Stimulated activated CD4-positive, alpha-beta T cell treated with anti-CD3 and anti-CD28 coated beads, TNF-alpha, amount 100 ng/mL, for 4 hours (primary cell): ENCODE results near the gene DCX.

Source experiments
- DNase-seq, 3 experiments: peaks; one replicate each; pipeline ENCODE4 v3.0.0-alpha.2; 2020; ENCODE audit warnings: low read depth in 3 of 3

Gene DCX

GRCh38 chrX:111309083-111309482, 102.9 kb downstream of the DCX start:
- no peak for DNase-seq

- no peak for DNase-seq
Observed at GRCh38 chrX:111308039-111308438, 104.0 kb downstream of the DCX start.

GRCh38 chrX:111302284-111302683, 109.7 kb downstream of the DCX start:
- DNase-seq: no peak

GRCh38 chrX:111288841-111289240, 123.2 kb downstream of the DCX start:
- no peak for DNase-seq

GRCh38 chrX:111284631-111285293, 127.2 kb downstream of the DCX start:
- DNase-seq: no peak

GRCh38 chrX:111283446-111283845, 128.5 kb downstream of the DCX start:
- DNase-seq: no peak

- DNase-seq: no peak
Observed at GRCh38 chrX:111282991-111283390, 129.0 kb downstream of the DCX start.

GRCh38 chrX:111282139-111282538, 129.9 kb downstream of the DCX start:
- DNase-seq: no peak

GRCh38 chrX:111270339-111270738, 141.7 kb downstream of the DCX start, which contains the start of gene CAPN6:
TSS of gene CAPN6 (minus strand) at chrX:111270483. CDS start at chrX:111263936, 6,547 bp downstream.
- DNase-seq: no peak

- DNase-seq: no peak
Observed at GRCh38 chrX:111268506-111268905, 143.5 kb downstream of the DCX start.

GRCh38 chrX:111265486-111265885, 146.5 kb downstream of the DCX start:
- no peak for DNase-seq

GRCh38 chrX:111264385-111264784, 147.6 kb downstream of the DCX start:
- no peak for DNase-seq

- no peak for DNase-seq
Observed at GRCh38 chrX:111262086-111262485, 149.9 kb downstream of the DCX start.

GRCh38 chrX:111260451-111260850, 151.5 kb downstream of the DCX start:
- DNase-seq: no peak

GRCh38 chrX:111259559-111259958, 152.4 kb downstream of the DCX start:
- no peak for DNase-seq

GRCh38 chrX:111257733-111258132, 154.3 kb downstream of the DCX start:
- no peak for DNase-seq

- DNase-seq: no peak
Observed at GRCh38 chrX:111254896-111255693, 156.9 kb downstream of the DCX start.

GRCh38 chrX:111244235-111244750, 167.7 kb downstream of the DCX start:
- no peak for DNase-seq
